Measurements from ENCODE around the gene CLNK.
"Not testable (repeated sequence)": the region's sequence is repeated elsewhere in the genome, so short reads cannot be mapped to it uniquely, and the experiment has no call there.

Gene CLNK

DNA sequence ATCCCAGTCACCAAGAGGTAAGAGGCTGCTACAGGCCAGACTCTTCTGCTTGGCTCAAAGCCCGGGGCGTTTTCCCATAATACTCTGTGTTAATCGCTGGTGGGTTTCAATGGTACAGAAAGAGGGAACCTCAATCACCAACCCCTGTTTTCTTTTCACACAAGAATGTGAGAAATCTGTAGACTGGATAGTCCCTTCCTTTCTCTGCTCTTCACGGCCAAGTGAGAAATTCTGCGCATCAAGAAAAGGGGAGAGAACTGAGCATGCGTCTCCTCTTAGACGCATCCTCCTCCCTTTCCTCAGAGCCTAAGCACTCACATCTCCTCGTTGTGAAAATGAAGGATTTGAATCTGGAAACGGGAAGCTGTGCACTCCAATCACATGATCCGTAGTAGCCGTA lies 64.7 kb downstream of the CLNK start:
- TF ChIP-seq, protein P1, sequence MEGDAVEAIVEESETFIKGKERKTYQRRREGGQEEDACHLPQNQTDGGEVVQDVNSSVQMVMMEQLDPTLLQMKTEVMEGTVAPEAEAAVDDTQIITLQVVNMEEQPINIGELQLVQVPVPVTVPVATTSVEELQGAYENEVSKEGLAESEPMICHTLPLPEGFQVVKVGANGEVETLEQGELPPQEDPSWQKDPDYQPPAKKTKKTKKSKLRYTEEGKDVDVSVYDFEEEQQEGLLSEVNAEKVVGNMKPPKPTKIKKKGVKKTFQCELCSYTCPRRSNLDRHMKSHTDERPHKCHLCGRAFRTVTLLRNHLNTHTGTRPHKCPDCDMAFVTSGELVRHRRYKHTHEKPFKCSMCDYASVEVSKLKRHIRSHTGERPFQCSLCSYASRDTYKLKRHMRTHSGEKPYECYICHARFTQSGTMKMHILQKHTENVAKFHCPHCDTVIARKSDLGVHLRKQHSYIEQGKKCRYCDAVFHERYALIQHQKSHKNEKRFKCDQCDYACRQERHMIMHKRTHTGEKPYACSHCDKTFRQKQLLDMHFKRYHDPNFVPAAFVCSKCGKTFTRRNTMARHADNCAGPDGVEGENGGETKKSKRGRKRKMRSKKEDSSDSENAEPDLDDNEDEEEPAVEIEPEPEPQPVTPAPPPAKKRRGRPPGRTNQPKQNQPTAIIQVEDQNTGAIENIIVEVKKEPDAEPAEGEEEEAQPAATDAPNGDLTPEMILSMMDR (conservative IDR thresholded peaks at IDR 0.05; ENCODE audit: low read length) = no peak

DNA sequence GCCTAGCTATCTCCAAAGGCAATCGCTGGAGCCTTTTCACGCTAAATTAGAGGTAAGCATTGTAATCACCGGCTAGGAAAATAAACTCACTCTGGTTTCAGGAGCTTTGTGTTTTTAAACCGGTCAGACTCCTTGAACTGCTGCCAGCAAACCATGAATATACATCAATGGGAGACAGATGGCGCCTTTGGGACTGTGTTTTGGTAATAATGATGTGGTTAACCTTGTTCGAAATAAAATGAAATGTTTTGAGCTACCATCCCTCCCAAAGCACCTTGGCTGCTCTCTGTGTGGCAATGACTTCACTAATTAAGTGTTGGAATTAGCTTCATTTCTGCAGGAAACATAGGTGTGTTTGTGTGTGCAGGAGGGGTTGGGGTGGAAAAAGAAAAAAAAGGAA lies 65.3 kb downstream of the CLNK start:
- no peak for DNase-seq (ENCODE audit: low read depth)
- H3K4me3 ChIP-seq (ENCODE audit: low read length) = no peak overlapping the region
- TF ChIP-seq, protein P1 (conservative IDR thresholded peaks at IDR 0.05; ENCODE audit: low read length) = no peak

More for the DNA sequence above, 64.7 kb downstream of the CLNK start:
- H3K4me3 ChIP-seq (ENCODE audit: low read length) = no peak overlapping the region
- no peak for DNase-seq (ENCODE audit: low read depth)

DNA sequence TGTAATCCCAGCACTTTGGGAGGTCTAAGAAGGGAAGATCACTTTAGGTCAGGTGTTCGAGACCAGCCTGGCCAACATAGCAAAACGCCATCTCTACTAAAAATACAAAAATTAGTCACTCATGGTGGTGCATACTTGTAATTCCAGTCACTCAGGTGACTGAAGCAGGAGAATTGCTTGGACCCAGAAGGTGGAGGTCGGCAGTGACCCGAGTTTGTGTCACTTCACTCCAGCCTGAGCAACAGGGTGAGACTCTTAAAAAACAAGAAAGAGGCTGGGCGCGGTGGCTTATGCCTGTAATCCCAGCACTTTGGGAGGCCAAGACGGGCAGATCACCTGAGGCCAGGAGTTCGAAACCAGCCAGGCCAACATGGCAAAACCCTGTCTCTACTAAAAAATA lies 69.6 kb downstream of the CLNK start:
- H3K4me3 ChIP-seq (ENCODE audit: low read length); DNase-seq (ENCODE audit: low read depth): not testable (repeated sequence)

GRCh38 chr4:10613926-10614478 lies 70.6 kb downstream of the CLNK start:
- DNase-seq (ENCODE audit: low read depth) = no peak
- H3K4me3 ChIP-seq (ENCODE audit: low read length) = no peak overlapping the region
- TF ChIP-seq, protein P1 (conservative IDR thresholded peaks at IDR 0.05; ENCODE audit: low read length) = no peak

DNA sequence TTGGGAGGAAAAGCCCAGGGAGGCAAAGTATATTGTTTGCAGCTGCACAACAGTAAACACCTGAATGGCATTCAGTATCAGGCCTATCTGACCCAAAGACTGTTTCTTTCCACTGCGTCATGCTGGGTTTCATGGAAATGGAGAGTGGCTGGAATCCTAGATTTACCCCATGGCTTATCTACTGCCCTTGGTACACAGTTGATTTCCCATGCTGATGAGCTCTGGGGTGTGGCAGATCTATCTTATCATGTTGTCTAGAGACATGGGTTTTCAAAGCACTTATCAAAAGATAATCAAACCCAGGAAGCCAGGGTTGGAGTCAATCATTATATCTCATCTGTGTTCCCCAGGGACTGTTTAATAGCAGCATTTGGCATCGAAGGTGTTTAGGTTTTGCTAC lies 72.1 kb downstream of the CLNK start:
- no peak for DNase-seq (ENCODE audit: low read depth)
- TF ChIP-seq, protein P1 (conservative IDR thresholded peaks at IDR 0.05; ENCODE audit: low read length) = no peak
- no peak overlapping the region for H3K4me3 ChIP-seq (ENCODE audit: low read length)

GRCh38 chr4:10611673-10612072 lies 72.9 kb downstream of the CLNK start:
- TF ChIP-seq, protein P1 (conservative IDR thresholded peaks at IDR 0.05; ENCODE audit: low read length) = no peak
- H3K4me3 ChIP-seq (ENCODE audit: low read length) = no peak overlapping the region
- DNase-seq (ENCODE audit: low read depth) = peak; percentile 75

DNA sequence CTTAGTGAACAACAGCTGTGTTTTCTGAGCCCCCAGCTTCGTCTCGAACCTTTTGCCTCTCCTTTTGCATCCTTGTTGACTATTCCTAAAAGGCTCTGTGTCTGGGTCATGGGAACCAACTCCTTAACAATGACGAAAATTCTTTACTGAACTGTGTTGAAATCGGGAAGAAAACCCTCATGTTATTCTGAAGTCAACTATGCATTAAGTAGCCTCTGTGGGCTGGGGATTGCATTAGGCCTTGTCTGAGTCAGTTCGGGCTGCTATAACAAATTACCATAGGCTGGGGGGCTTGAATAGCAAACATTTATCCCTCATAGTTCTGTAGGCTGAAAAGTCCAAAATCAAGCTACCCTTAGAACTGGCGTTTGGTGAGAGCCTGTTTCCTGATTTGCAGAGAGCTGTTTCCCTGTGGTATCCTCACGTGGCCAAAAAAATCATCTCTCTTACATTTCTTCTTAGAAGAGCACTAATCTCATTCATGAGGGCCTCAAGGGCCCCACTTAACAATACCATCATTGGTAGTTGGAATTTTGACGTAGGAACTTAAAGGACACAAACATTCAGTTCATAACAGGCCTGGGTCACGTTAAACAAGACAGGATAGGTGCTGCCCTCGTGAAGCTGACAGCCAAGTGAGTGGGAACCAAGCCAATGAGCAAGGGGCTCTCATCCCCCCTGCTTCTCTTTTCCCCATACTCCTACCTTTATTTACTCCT lies 75.9 kb downstream of the CLNK start:
- H3K4me3 ChIP-seq (ENCODE audit: low read length) = no peak overlapping the region
- TF ChIP-seq, protein P1 (conservative IDR thresholded peaks at IDR 0.05; ENCODE audit: low read length) = no peak
- DNase-seq (ENCODE audit: low read depth) = no peak
